Panc1 (cell line): ENCODE data around the gene SKIC3. TPM values are rescaled to one million over a fixed set of nuclear protein-coding genes. Genes with fewer than 3 reads are reported as not detected.

Experiments
- ATAC-seq: fragments of 200-7000 bp; cut with Tn5 transposase; 2 replicates; pipeline ENCODE4 v1.9.1; 2020; ENCODE audit warnings: mild to moderate bottlenecking, moderate library complexity
- BruUV-seq: library from RNA; stranded (reverse); fragments of 400-500 nt; replicated peaks from 2 replicates; lab custom pipeline; 2021; lab: Mats Ljungman, UMichigan
- CTCF ChIA-PET: fragments of 300-600 bp; sonication (Branson Sonifier 250); formaldehyde crosslinking; loops from one replicate; lab custom pipeline; 2022; ENCODE audit warnings: antibody characterized with exemption; lab: Charles Lee
- POLR2A ChIA-PET: fragments of 300-600 bp; sonication (Branson Sonifier 250); formaldehyde crosslinking; loops from one replicate; lab custom pipeline; 2022; ENCODE audit warnings: antibody characterized with exemption; lab: Charles Lee
- DNase-seq: peaks from one replicate; pipeline ENCODE4 v3.0.0-alpha.2; 2010; ENCODE audit warnings: low read depth, low spot score
- H3K27ac ChIP-seq: 2 replicates; pipeline ENCODE4 v1.5.1; 2011; ENCODE audit warnings: mild to moderate bottlenecking, low read length, inconsistent platforms
- H3K27me3 ChIP-seq: fragments of 200-500 bp; sonication (Bioruptor generic); 2 replicates; pipeline ENCODE4 v1.6.0; 2014; ENCODE audit warnings: low read length, inconsistent platforms; ENCODE audit not compliant: control insufficient read depth, insufficient read depth
- H3K36me3 ChIP-seq: fragments of 200-500 bp; sonication (Bioruptor generic); 2 replicates; pipeline ENCODE4 v1.5.1; 2014; ENCODE audit warnings: inconsistent platforms, mild to moderate bottlenecking, low read length, moderate library complexity; ENCODE audit not compliant: control insufficient read depth, insufficient read depth
- H3K4me1 ChIP-seq: 2 replicates; pipeline ENCODE4 v1.5.1; 2011; ENCODE audit warnings: inconsistent platforms, mild to moderate bottlenecking, low read length, moderate library complexity; ENCODE audit not compliant: control insufficient read depth, insufficient read depth
- H3K4me3 ChIP-seq, 2 experiments: 2 replicates each; pipeline ENCODE4 v1.5.1; 2011 to 2012; ENCODE audit warnings: low read depth in 2 of 2, low read length in 2 of 2, mild to moderate bottlenecking in 2 of 2, inconsistent platforms in 1 of 2, moderate library complexity in 1 of 2
- H3K9me3 ChIP-seq: fragments of 200-500 bp; sonication (Bioruptor generic); 2 replicates; pipeline ENCODE4 v1.5.1; 2014; ENCODE audit warnings: low read depth, mild to moderate bottlenecking, inconsistent platforms, low read length, moderate library complexity; ENCODE audit not compliant: control insufficient read depth, insufficient read depth
- CTCF ChIP-seq: fragments of 450-650 bp; IDR thresholded peaks from 2 replicates; pipeline ENCODE4 v1.5.1; 2017; ENCODE audit warnings: mild to moderate bottlenecking
- POLR2AphosphoS5 ChIP-seq: IDR thresholded peaks from 2 replicates; pipeline ENCODE4 v1.6.1; 2012; ENCODE audit warnings: mild to moderate bottlenecking, low read depth, low read length, moderate library complexity
- REST ChIP-seq, 2 experiments: IDR thresholded peaks; 2 replicates each; pipeline ENCODE4 v1.6.1; 2011 to 2012; ENCODE audit warnings: low read depth in 2 of 2, control low read depth in 1 of 2, low read length in 1 of 2, mild to moderate bottlenecking in 1 of 2, moderate library complexity in 1 of 2; ENCODE audit not compliant: insufficient read depth in 1 of 2
- SIN3A ChIP-seq: IDR thresholded peaks from 2 replicates; pipeline ENCODE4 v1.6.1; 2012; ENCODE audit warnings: low read depth, mild to moderate bottlenecking, low read length, moderate library complexity, borderline replicate concordance; ENCODE audit not compliant: insufficient read depth
- TCF7L2 ChIP-seq: IDR thresholded peaks from 2 replicates; pipeline ENCODE4 v1.6.1; 2011; ENCODE audit warnings: mild to moderate bottlenecking, low read depth, low read length, inconsistent platforms
- in situ Hi-C: cut with HindIII; loops from 2 replicates; pipeline ENCODE4 v1.10.0; 2016; ENCODE audit warnings: low sequenced_read_pairs, low pct_unique_long_range_greater_than_20kb
- intact Hi-C: fragments of 100-400 bp; cut with micrococcal nuclease; formaldehyde crosslinking; loops from one replicate; pipeline ENCODE4 v1.10.0; 2022; ENCODE audit not compliant: unreplicated experiment
- total RNA-seq: library from RNA; stranded (reverse); gene quantifications from one replicate; pipeline ENCODE4 v1.2.1, GENCODE V29; 2021; ENCODE audit not compliant: unreplicated experiment

SKIC3 gene
- total RNA-seq, 1 experiment from 2014 or later: 69.1 TPM

- Histone ChIP-seq H3K36me3 (peaks cover 32% of the 10 kb centered on the region), H3K4me1 (no peaks in the 10 kb centered on the region), H3K4me3 (no peak overlapping the region), H3K27me3 (no peaks in the 10 kb centered on the region), H3K9me3 (no peaks in the 10 kb centered on the region), H3K27ac (no peak overlapping the region)
- in situ Hi-C loops: no loop called here
- ChIA-PET CTCF (no interaction called here), POLR2A (interaction anchor here (0.6 kb wide), 1 partner anchor 33 kb away, joined by 3 read pairs; no protein-coding TSS in a partner anchor)
- ATAC-seq (no peak), DNase-seq (no peak)
- intact Hi-C loops: no loop called here
- no TSS peak for BruUV-seq
- TF ChIP-seq SIN3A (no peak), REST (IDR thresholded peaks at IDR 0.05; ENCODE audit: insufficient read depth in 1 of 2, low read depth in 2 of 2, low read length in 1 of 2) (no peak), POLR2AphosphoS5 (no peak), TCF7L2 (no peak), CTCF (no peak)
Measured at GRCh38 chr5:95518417-95518816, 36.4 kb downstream of the SKIC3 start.

- ATAC-seq: no peak
- H3K4me1 ChIP-seq: no peaks in the 10 kb centered on the region
- H3K27ac ChIP-seq: no peak overlapping the region
- peaks cover 39% of the 10 kb centered on the region for H3K36me3 ChIP-seq
- BruUV-seq: no TSS peak
- intact Hi-C loops (no loop called here), in situ Hi-C loops (no loop called here)
- ChIA-PET POLR2A (no interaction called here), CTCF (no interaction called here)
- H3K4me3 ChIP-seq: no peak overlapping the region
- no peaks in the 10 kb centered on the region for H3K27me3 ChIP-seq
- no peak for DNase-seq
- no peaks in the 10 kb centered on the region for H3K9me3 ChIP-seq
- TF ChIP-seq CTCF (no peak), SIN3A (no peak), REST (IDR thresholded peaks at IDR 0.05; ENCODE audit: insufficient read depth in 1 of 2, low read depth in 2 of 2, low read length in 1 of 2) (no peak), TCF7L2 (no peak), POLR2AphosphoS5 (no peak)
Measured at GRCh38 chr5:95511606-95512005, 43.2 kb downstream of the SKIC3 start.
